ENCODE measurements around the gene SIK2.

The SIK2 gene

DNA sequence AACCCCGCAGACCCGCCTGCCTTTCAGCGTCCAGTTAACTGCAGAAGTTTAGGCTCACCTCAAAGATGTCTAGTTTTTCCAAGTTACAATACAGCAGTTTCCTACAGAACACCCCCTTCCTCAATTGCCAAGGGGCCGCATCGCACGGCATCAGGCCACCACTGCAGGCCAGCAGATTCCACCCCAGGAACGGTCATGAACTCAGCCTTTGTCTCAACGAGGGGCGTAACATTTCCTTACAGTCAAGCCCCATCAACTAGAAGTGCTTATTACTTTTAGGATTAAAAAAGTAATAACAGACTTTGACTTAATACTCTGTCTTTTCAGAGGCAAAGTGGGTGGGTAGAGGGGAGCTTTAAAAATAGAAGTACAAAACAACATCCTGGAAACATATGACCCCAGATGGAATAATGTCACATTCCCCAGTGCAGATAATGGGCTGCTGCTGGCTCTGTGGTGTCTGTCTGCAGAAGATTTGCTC lies 127.6 kb downstream of the SIK2 start:
- DNase-seq (ENCODE audit: low spot score): no peak

- DNase-seq (ENCODE audit: low spot score): peak; percentile 35
Observed at GRCh38 chr11:111730871-111731591, 128.8 kb downstream of the SIK2 start.

GRCh38 chr11:111731821-111732220 lies 129.6 kb downstream of the SIK2 start:
- no peak for DNase-seq (ENCODE audit: low spot score)

- DNase-seq (ENCODE audit: low spot score): peak; percentile 84
Observed at GRCh38 chr11:111733016-111733415, 130.8 kb downstream of the SIK2 start.

GRCh38 chr11:111733611-111734088 lies 131.4 kb downstream of the SIK2 start:
- peak; percentile 25 for DNase-seq (ENCODE audit: low spot score)

DNA sequence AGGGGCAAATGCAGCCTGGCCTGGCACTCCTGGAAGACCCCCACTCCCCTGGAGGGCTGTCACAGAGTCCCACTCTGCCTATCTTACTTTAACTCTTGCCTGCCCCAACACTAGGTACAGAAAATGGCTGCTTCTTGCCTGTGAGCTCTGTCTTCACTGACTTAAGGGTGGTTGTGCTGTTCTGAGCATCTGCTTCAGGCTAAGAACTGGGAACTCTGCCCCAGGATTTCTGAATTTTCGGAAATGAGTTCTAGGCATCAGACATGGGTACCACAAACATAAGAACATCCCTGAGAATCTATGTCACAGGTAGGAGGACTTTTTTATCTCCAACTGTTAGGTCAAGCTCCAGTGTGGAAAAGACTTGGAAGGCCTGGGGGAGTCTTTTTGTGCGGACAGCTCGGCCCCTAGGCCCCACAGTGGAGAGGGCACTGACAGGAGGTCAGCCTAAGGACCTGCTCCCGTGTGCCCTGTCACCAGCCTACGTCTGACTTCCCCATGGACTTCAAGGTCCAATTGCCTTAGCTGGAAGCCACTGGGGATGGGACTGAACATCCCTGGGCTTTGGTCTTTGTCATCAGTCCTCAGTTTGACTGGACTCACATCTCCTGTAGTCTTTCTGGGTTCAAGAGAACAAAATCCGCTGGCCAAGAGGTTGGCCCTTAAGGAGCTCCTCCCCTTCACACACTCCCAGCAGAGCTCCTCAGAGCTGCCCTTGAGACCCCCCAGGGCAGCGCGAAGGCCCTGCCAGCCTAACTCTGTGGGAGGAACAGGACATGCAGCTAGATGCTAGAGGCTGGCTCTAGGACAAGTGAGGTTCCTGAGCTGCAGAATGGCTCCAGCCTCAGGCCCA lies 132.1 kb downstream of the SIK2 start:
- no peak for DNase-seq (ENCODE audit: low spot score)

- no peak for DNase-seq (ENCODE audit: low spot score)
Observed at GRCh38 chr11:111734954-111735261, 132.7 kb downstream of the SIK2 start.

DNA sequence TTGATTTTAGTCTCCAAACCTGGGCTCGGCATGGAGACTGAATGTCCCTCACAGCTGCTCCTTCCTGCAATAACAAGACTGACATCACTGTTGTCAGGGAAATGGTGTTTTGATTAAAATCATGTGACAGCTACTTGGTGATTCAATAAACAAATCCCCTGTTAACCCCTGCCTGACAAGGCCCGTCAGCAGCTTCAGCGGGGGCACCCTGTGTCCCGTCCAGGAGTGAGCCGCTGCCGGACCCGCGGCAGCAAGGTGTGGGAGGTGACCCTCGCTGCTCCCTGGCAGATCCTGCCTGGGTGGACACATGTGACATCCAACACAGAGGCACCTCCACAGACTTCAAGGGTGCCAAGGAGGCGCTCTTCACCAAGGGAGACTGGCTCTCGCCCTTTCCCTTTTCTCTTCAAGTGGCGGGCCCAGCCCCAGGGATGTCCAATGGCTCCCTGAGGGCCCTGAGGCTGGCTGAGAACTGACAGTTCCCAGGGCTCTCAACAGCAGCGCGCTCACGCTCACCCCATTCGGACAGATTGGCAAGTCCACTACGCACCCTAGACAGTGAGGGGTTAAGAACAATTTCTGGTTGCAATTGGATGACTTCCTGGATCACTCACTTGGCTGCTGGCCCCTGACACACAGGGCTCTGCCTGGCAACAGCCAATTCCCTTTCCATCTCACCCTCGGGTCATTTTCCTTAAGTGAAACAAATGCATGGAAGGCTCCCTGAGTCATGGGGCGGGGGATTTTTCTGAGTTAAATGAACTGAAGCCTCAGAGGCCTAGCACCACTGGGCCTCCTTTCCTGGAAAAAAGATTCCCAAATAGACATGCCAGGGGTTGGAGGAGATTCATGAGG lies 133.2 kb downstream of the SIK2 start:
- DNase-seq (ENCODE audit: low spot score): peak; percentile 92

DNA sequence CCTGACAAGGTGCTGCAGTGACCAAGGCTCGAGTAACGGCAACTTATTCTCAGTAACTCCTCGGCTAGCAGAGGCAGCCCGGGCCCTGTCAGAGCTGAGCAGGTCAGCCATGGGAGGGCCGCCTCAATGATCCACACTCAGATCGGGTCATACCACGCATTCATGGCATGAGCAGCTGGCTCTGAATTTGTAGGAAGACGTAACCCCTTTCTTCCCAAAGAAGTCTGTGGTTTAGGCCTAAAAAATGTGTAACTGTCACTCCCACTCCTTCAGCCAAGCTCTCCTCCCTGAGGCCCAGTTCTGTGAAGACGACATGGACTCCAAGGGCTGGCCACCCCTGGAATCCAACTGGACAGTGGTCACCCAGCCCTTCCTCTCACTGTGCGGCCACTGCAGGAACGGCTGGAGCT lies 133.9 kb downstream of the SIK2 start:
- DNase-seq (ENCODE audit: low spot score): peak; percentile 72

GRCh38 chr11:111736621-111737443 lies 134.6 kb downstream of the SIK2 start:
- DNase-seq (ENCODE audit: low spot score): no peak

DNA sequence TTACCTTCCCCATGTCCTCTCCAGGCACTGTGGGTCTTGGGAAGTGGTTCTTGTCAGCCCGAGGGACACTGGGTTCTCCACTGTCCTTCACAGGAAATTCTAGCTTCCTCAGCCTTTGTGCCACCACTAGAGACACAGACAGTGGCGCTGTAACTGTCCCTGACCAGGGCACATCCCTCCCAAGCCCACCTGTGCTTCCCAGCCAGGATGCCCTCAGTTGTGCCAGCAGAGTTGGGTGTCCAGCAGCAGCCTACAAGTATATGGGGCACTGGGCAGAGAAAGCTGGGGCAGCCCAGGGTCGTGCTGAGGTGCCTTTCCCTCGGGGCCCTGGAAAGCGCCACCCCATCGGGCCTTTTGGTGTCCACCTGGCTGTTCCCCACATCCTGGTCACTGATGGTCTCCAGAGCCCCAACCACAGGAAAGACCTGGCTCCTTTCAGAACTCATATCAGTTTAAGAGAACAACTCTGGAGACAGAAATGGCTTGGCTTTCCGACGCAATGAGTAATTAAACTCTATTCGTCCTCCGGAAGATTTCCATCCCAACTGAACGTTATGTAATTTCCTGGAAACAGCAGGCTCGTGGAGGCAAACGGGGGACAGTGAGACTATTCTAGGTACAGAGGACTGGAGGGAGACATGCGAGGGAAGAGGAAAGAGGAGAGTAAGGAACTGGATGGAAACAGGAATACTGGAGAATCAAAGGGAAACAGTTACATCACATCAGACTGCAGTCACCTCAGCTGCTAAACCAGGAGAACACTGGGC lies 135.4 kb downstream of the SIK2 start:
- no peak for DNase-seq (ENCODE audit: low spot score)

GRCh38 chr11:111739299-111739698 lies 137.1 kb downstream of the SIK2 start:
- DNase-seq (ENCODE audit: low spot score): no peak

DNA sequence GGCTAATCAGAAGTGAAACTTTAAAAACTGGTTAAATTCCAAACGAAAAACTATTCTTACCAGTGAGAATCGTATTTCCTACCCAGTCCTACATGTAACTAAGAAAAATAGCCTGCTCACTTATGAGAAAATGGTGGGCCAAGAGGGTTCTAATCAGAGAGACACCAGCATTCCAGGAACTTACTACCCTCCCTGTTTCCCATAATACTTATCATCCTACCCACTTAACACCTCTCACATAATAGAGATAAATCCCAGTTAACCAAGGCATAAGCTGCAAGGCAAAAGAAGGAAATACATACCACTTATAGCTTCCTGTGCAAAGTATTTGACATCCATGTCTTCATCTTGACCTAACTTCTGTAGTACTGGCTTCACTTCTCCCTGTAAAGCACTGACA lies 139.5 kb downstream of the SIK2 start:
- no peak for DNase-seq (ENCODE audit: low spot score)

DNA sequence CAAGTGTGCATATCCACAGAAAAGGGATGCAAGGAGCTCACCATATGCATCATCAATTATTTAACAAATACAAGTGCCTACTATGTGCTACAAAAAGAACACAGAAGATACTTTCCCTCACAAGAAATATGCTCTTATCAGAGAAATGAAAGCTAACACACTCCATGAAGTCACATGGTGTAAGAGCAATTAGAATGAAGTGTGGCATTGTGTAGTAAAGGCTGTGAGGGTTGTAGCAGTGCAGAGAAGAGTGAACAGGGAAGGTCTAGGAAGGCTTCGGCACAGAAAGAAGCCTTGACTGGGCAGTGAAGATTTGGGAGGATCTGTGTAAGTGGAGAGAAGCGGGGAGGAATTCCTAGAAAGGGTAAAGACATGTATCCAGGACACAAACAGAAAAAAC lies 141.5 kb downstream of the SIK2 start:
- DNase-seq (ENCODE audit: low spot score): no peak

DNA sequence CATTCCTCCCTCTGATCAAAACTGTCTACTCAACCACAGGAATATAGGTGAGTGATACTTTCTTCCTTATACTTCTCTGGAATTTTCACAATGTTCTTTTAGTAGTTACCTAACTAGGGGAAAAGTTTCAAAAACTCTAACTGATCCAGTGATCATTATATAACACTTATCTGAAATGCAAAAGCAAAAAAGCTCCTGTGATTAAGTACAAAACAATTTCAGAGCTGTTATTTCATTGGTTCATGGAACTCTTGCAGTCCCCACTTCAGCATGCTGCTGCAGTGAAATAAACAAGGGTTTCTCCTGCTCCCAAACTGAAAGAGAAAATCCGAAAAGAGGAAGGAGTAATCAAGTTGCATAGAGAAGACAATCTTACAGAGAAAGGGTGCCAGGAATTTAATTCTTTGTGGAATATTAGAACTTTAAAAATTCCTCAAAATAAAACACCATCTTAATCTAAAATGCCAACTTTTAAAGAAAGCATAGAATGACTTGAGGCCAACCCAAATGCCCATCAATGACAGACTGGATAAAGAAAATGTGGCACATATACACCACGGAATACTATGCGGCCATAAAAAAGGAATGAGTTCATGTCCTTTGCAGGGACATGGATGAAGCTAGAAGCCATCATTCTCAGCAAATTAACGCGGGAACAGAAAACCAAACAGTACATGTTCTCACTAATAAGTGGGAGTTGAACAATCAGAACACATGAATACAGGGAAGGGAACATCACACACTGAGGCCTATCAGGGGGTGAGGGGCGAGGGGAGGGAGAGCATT lies 143.7 kb downstream of the SIK2 start:
- peak; percentile 57 for DNase-seq (ENCODE audit: low spot score)

DNA sequence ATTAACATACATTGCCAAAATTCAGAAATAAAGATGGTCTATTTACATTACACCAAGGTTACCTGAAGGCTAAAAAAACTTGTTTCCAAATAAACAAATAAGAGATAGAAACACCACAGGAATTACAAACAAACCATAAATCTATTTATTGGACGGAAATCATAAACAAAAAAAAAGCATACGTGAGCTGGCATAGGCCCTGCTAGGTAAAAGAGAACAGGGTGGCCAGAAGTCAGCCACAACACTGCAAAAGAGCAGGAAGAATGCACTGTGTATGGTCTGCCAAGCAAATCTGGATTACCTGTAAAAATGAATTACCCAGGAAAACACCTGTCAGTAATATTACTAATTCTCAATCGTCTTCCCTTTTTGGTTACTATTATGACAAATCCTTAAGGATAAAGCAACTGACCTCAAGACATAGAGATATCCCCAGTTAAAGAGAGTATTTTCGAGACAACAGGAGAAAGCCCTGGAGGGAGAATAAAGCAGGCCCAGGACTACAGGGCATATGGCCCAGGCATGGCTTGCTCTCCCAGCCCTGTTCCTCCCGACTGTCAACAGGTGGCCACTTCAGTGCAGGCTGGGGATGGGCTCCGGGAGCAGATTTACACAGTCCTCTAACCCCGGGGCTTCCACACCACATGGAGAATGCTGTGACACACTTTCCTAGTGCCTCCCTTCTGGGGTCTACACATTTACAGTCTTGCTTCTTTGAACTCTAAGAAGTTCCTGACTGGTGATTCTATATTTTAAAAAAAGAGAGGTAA lies 146.0 kb downstream of the SIK2 start:
- DNase-seq (ENCODE audit: low spot score): no peak

- no peak for DNase-seq (ENCODE audit: low spot score)
Observed at GRCh38 chr11:111749646-111750045, 147.4 kb downstream of the SIK2 start.

- DNase-seq (ENCODE audit: low spot score): no peak
Observed at GRCh38 chr11:111756097-111756496, 153.8 kb downstream of the SIK2 start.

GRCh38 chr11:111759376-111759775 lies 157.1 kb downstream of the SIK2 start:
- no peak for DNase-seq (ENCODE audit: low spot score)
